Memory B cell (primary cell): ENCODE results near the gene SLC22A17.
A peak's percentile ranks its signal among the peaks of the same experiment; 100 is the strongest.
"Not testable (repeated sequence)": the region's sequence is repeated elsewhere in the genome, so short reads cannot be mapped to it uniquely, and the experiment has no call there.

ENCODE experiments used
- ATAC-seq: fragments of 150-1000 bp; cut with Tn5 transposase; 2 replicates; pipeline ENCODE4 v1.10.0; 2021; ENCODE audit warnings: low read depth, mild to moderate bottlenecking, moderate library complexity
- DNase-seq, 2 donors: peaks; one replicate each; pipeline ENCODE4 v3.0.0; 2022; ENCODE audit warnings: low spot score in 2 of 2
- H3K27ac Mint-ChIP-seq: one replicate; pipeline ENCODE4 v1.8.0; 2022; ENCODE audit warnings: mild to moderate bottlenecking, moderate library complexity, mixed read lengths
- H3K27me3 Mint-ChIP-seq: one replicate; pipeline ENCODE4 v1.8.0; 2022; ENCODE audit warnings: mixed read lengths
- H3K36me3 Mint-ChIP-seq: one replicate; pipeline ENCODE4 v1.8.0; 2022; ENCODE audit warnings: mild to moderate bottlenecking, mixed read lengths
- H3K4me1 Mint-ChIP-seq: one replicate; pipeline ENCODE4 v1.8.0; 2022; ENCODE audit warnings: mixed read lengths
- H3K4me3 Mint-ChIP-seq: one replicate; pipeline ENCODE4 v1.8.0; 2022; ENCODE audit warnings: mild to moderate bottlenecking, moderate library complexity, mixed read lengths
- H3K9me3 Mint-ChIP-seq: one replicate; pipeline ENCODE4 v1.8.0; 2022; ENCODE audit warnings: mixed read lengths

SLC22A17 gene

DNA sequence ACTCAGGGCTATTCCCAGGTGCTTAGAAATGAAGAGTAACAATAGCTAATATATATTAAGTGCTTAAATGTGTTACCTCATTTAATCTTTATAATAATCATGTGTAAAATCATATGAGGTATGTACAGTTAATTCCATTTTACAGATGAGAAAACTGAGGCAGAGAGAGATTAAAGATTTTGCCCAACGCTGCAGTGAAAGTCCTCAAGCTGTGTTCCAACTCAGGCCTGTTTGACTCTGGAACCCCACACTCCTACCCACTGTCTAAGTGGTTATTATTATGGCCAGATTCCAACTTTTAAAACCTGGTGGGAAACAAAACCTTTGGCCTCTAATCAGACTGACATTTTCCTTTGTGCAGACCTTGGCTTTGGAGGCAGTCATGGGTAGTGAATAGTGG lies 34.3 kb upstream of the SLC22A17 start:
- ATAC-seq (no peak), DNase-seq (no peak)
- Mint-ChIP-seq H3K4me1 (no peaks in the 10 kb centered on the region), H3K27ac (no peak overlapping the region), H3K4me3 (no peak overlapping the region), H3K9me3 (no peaks in the 10 kb centered on the region), H3K27me3 (peaks cover 18% of the 10 kb centered on the region), H3K36me3 (no peaks in the 10 kb centered on the region)

GRCh38 chr14:23386266-23386657 lies 33.6 kb upstream of the SLC22A17 start:
- not testable (repeated sequence) for H3K36me3 Mint-ChIP-seq, H3K9me3 Mint-ChIP-seq, ATAC-seq, DNase-seq, H3K4me3 Mint-ChIP-seq, H3K27ac Mint-ChIP-seq, H3K4me1 Mint-ChIP-seq
- H3K27me3 Mint-ChIP-seq = peaks cover 23% of the 10 kb centered on the region

GRCh38 chr14:23385642-23386265 lies 33.1 kb upstream of the SLC22A17 start:
- H3K27me3 Mint-ChIP-seq = peaks cover 25% of the 10 kb centered on the region
- no peaks in the 10 kb centered on the region for H3K4me1 Mint-ChIP-seq
- no peak overlapping the region for H3K4me3 Mint-ChIP-seq
- ATAC-seq (no peak), DNase-seq (no peak)
- H3K36me3 Mint-ChIP-seq = no peaks in the 10 kb centered on the region
- no peak overlapping the region for H3K27ac Mint-ChIP-seq
- H3K9me3 Mint-ChIP-seq = no peaks in the 10 kb centered on the region

DNA sequence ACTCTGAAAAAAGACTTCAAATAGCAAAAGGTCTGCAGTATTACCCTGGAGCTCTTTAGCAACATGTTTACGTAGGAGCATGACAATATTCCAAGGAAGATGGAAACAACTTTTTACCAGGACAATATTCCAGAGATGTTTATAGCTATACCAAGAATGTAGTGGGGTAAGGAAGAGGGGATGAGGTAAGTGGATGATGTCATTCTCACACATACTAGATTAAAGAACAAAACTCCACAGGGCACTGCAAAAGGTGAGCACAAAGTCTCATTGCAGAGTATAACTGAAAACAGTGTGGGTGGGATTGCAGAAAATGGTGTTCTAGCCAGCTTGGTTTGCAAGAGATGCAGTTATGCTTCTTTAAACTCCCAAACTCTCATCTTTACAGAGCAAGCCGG lies 32.6 kb upstream of the SLC22A17 start:
- no peak for ATAC-seq
- no peak for DNase-seq
- no peaks in the 10 kb centered on the region for H3K4me1 Mint-ChIP-seq
- no peaks in the 10 kb centered on the region for H3K9me3 Mint-ChIP-seq
- no peak overlapping the region for H3K27ac Mint-ChIP-seq
- peaks cover 27% of the 10 kb centered on the region for H3K27me3 Mint-ChIP-seq
- H3K36me3 Mint-ChIP-seq = no peaks in the 10 kb centered on the region
- no peak overlapping the region for H3K4me3 Mint-ChIP-seq

DNA sequence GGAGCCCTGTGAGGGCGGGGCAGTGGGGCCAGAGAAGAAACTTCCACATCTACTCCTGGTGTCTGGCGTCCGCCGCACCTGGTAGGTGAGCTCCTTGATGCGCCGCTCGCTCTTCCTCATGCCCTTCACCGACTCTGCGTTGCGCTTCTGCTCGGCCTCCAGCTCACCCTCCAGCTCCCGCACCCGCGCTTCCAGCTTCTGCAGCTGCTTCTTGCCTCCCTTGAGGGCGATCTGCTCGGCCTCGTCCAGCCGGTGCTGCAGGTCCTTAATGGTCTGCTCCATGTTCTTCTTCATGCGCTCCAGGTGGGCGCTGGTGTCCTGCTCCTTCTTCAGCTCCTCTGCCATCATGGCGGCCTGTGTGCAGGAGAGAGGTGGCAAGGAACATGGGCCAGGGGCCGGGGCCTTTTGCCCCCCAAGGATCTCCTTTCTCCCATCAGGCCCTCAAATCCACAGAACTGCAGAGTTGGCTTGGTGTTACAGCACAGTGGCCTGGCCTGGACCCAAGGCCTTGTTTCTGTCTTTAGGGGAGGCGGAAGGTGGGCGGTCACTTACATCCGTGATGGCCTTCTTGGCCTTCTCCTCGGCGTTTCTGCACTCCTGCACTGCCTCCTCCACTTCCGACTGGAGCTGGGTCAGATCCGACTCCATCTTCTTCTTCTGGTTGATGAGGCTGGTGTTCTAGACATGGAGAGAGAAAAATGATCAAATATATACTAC lies 31.8 kb upstream of the SLC22A17 start:
- no peak overlapping the region for H3K4me3 Mint-ChIP-seq
- DNase-seq = no peak

DNA sequence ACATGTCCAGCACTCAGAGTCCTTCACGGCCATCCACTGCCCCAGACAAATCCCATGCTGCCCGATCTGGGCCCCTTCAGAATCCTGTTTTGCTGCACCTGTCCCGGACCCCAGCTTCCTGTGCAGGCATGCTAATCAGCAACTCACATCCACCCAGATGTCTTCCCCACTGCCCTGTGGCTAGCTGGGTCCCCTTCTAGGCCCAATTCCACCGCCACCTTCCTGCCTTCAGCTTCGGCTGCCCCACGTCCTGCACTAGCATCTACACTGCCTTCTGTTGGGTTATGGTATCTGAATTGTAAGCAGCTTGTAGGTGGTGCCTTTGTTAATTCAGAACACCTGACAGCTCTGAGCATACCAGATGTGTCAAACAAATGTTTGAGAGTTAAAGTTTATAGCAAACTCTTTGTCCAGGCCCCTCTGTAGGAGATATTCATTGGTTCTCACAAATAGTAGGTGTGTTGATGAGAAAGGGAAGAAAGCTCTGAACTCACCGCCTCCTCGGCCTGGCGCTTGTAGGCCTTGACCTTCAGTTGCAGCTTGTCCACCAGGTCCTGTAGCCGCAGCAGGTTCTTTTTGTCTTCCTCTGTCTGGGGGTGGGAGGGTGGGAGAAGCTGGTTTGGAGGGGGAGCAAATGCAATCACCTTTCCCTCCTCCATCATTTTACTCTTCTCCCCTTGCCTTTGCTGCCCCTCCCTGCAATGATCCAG lies 30.2 kb upstream of the SLC22A17 start:
- H3K36me3 Mint-ChIP-seq = no peaks in the 10 kb centered on the region
- peaks cover 21% of the 10 kb centered on the region for H3K27me3 Mint-ChIP-seq
- H3K9me3 Mint-ChIP-seq = no peaks in the 10 kb centered on the region
- H3K4me1 Mint-ChIP-seq = no peaks in the 10 kb centered on the region
- no peak overlapping the region for H3K27ac Mint-ChIP-seq
- ATAC-seq = no peak
- no peak for DNase-seq
- no peak overlapping the region for H3K4me3 Mint-ChIP-seq

More for the DNA sequence above, 31.8 kb upstream of the SLC22A17 start:
- Mint-ChIP-seq H3K27me3 (peaks cover 24% of the 10 kb centered on the region), H3K9me3 (no peaks in the 10 kb centered on the region), H3K4me1 (no peaks in the 10 kb centered on the region), H3K27ac (no peak overlapping the region), H3K36me3 (no peaks in the 10 kb centered on the region)
- no peak for ATAC-seq

DNA sequence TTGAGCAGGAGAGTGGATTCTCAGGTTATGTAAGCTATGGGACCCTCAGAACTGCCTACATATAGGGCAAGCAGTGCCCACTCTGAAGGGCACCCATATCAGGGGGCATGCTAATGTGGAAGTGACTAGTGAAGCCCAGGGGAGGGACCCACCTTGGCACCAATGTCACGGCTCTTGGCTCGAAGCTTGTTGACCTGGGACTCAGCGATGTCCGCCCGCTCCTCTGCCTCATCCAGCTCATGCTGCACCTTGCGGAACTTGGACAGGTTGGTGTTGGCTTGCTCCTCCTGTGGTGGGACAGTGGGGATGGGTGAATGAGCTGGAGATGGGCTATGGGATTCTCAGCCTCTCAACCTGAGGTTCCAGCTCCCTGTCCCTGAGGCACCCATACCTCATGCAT lies 29.6 kb upstream of the SLC22A17 start:
- peaks cover 21% of the 10 kb centered on the region for H3K27me3 Mint-ChIP-seq
- no peaks in the 10 kb centered on the region for H3K9me3 Mint-ChIP-seq
- DNase-seq = no peak
- H3K4me3 Mint-ChIP-seq = no peak overlapping the region
- H3K36me3 Mint-ChIP-seq = no peaks in the 10 kb centered on the region
- no peak overlapping the region for H3K27ac Mint-ChIP-seq
- ATAC-seq = no peak
- H3K4me1 Mint-ChIP-seq = no peaks in the 10 kb centered on the region

GRCh38 chr14:23381871-23382270 lies 29.2 kb upstream of the SLC22A17 start:
- ATAC-seq = no peak
- no peaks in the 10 kb centered on the region for H3K36me3 Mint-ChIP-seq
- no peaks in the 10 kb centered on the region for H3K9me3 Mint-ChIP-seq
- no peak overlapping the region for H3K27ac Mint-ChIP-seq
- no peak for DNase-seq
- no peak overlapping the region for H3K4me3 Mint-ChIP-seq
- peaks cover 19% of the 10 kb centered on the region for H3K27me3 Mint-ChIP-seq
- H3K4me1 Mint-ChIP-seq = no peaks in the 10 kb centered on the region

- no peak overlapping the region for H3K27ac Mint-ChIP-seq
- peaks cover 19% of the 10 kb centered on the region for H3K27me3 Mint-ChIP-seq
- no peak for ATAC-seq
- no peaks in the 10 kb centered on the region for H3K4me1 Mint-ChIP-seq
- no peak overlapping the region for H3K4me3 Mint-ChIP-seq
- no peak for DNase-seq
- no peaks in the 10 kb centered on the region for H3K36me3 Mint-ChIP-seq
- no peaks in the 10 kb centered on the region for H3K9me3 Mint-ChIP-seq
Measured at GRCh38 chr14:23380976-23381375, 28.3 kb upstream of the SLC22A17 start.

DNA sequence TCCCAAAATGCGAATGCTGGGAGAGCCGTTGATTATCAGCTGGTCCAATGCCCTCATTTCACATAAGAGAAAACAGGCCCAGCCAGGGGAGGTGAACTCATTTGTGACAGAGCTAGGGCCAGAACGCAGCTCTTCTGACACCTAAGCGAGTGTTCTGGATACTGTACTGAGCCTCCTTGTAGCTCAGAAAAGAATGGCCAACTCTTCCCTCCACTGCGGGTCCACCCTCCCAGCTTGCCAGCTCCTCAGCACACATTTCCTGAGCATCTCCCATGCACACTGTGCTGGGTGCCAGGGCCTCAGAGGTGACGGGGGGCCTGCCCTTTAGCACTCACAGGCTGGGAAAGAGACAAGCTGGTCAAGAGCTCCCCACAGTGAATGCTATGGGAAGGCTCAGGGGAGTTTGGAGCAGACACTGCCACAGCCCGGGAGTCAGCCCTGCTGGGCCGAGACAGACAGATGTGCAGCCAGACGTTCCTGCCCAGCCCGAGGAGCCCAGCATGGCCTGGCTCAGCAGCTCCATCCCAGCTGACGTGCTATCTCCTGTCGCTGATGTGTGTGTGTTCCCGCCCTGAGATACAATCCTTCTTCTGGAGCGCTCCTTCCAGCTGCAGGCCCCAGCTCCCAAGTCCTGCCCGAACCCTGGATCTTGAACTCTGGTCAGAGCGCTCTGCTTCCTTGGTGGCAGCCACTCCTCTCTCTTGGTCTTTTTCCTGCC lies 27.7 kb upstream of the SLC22A17 start:
- ATAC-seq (peak; percentile 10), DNase-seq (no peak)
- H3K4me3 Mint-ChIP-seq = no peak overlapping the region

GRCh38 chr14:23379366-23380196 lies 26.9 kb upstream of the SLC22A17 start:
- peaks cover 15% of the 10 kb centered on the region for H3K27me3 Mint-ChIP-seq
- no peak overlapping the region for H3K27ac Mint-ChIP-seq
- no peaks in the 10 kb centered on the region for H3K4me1 Mint-ChIP-seq
- no peaks in the 10 kb centered on the region for H3K9me3 Mint-ChIP-seq
- no peaks in the 10 kb centered on the region for H3K36me3 Mint-ChIP-seq
- peak; percentile 89 for ATAC-seq
- no peak overlapping the region for H3K4me3 Mint-ChIP-seq
- peak; percentile 66 to 68 for DNase-seq

More for the DNA sequence above, 27.7 kb upstream of the SLC22A17 start:
- Mint-ChIP-seq H3K27me3 (peaks cover 17% of the 10 kb centered on the region), H3K9me3 (no peaks in the 10 kb centered on the region), H3K36me3 (no peaks in the 10 kb centered on the region), H3K27ac (no peak overlapping the region), H3K4me1 (no peaks in the 10 kb centered on the region)

DNA sequence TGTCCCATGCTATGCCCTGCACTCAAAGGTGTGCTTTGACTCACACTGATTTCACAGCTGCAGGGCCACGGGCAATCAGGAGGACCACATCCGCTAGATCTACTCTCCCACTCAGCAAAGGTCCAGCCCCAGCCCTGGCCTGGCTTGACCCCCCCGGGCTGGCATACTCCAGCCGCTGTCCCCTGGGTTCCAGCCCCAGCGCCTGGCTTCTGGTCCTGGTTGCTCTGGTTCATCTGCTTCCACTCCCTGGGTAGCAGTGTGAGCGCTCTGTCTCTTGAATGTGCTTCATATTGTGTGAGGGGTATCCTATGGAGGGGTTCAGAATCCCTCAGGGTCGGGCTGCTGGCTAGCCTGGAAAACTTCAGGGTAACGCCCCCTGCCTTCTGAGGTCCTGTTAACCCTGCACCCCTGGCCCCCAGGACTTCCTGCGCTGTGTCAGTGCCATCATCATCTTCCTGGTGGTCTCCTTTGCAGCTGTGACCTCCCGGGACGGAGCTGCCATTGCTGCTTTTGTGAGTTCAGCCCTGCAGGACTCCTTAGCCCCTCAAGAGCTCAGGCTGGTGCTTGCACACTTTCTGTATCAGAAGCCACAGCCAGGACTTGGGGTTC lies 26.0 kb upstream of the SLC22A17 start:
- H3K4me3 Mint-ChIP-seq = no peak overlapping the region
- ATAC-seq (no peak), DNase-seq (no peak)
- no peaks in the 10 kb centered on the region for H3K36me3 Mint-ChIP-seq
- H3K27ac Mint-ChIP-seq = no peak overlapping the region
- H3K4me1 Mint-ChIP-seq = no peaks in the 10 kb centered on the region
- no peaks in the 10 kb centered on the region for H3K9me3 Mint-ChIP-seq
- H3K27me3 Mint-ChIP-seq = peaks cover 13% of the 10 kb centered on the region
